ENCODE data around the gene MEN1. TPM values are rescaled to one million over a fixed set of nuclear protein-coding genes. Genes with fewer than 3 reads are reported as not detected.

The MEN1 gene
- total and polyA plus RNA-seq, 9 of the 15 experiments (the other 6 are each of a cell fraction or from before 2014, with no cell fraction given) = 3.4 to 57.2 (median 19.3) TPM

DNA sequence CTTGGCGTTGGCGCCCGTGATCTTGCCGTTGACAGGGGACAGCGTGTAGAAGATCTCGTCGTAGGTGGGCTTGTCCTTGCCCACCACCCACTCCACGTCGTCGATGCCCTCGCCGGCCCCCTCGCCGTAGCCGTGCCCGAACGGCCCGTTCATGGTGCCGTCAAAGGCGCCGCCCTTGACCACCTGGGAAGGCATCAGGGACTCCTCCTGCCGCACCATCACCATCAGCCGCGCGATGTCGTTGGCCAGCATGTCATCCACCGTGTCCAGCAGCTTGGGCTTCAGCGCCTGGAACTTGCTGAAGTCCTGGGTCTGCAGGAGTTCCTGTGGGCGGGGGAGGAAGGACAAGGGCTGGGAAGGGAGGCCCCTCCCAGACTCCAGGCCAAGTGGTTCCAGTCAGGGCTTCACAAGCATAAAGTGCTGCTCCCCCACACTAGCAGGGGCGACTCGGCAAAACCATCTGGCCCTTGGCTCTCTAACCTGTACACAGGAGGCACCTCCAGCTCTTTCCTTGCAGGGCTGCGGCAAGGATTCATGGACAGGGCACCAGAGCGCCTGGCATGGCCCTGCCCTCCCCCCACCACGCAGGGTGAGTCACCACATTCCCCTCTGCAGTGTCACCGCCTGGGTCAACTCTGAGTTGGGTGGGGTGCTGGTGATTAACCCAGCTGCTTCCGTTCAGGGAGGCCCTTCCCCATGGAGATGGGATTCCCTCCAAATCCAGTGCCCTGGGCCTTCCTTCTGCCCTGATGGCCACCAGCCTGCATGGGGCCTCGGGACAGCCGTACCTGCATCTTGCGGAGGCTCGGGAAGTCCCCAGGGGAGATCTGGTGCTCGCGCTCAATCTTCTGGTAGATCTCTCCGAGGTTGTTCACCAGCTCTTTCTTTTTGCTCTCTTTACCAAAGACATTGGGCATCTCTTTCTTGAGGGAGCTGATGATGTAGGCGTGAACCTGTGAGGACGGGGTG is 44.5 kb upstream of the MEN1 start:
- Histone ChIP-seq H2AFZ (ENCODE audit: low read depth, low read length) (peak overlapping the region; percentile 56; the same call in 1 of the 2 replicates), H3K79me2 (ENCODE audit: control insufficient read depth, insufficient read depth, low read length) (peaks cover 3% of the 10 kb centered on the region; the same call in 2 of the 3 replicates), H3K9ac (ENCODE audit: insufficient read depth in 1 of 2, low read depth in 2 of 2, low read length in 2 of 2) (peak overlapping the region; percentile 42 to 85; a peak in 3 of 4 replicates), H3K27ac (ENCODE audit: extremely low read depth, low read depth, low read length) (peak overlapping the region; percentile 70), H3K36me3 (ENCODE audit: control insufficient read depth, insufficient read depth, low read length) (peaks cover 57% of the 10 kb centered on the region; the same call in 2 of the 3 replicates), H3K9me1 (ENCODE audit: control insufficient read depth, insufficient read depth, low read length) (no peaks in the 10 kb centered on the region), H3K4me1 (replicated peaks in 1 of 2; ENCODE audit: control insufficient read depth in 2 of 2, insufficient read depth in 2 of 2, low read length in 2 of 2) (peaks cover 35 to 79% of the 10 kb centered on the region in 2 experiments), H3K9me3 (replicated peaks; ENCODE audit: control insufficient read depth, insufficient read depth, low read depth, low read length) (no peaks in the 10 kb centered on the region), H3K4me3 (no peak overlapping the region), H3K27me3 (ENCODE audit: control insufficient read depth in 2 of 2, insufficient read depth in 2 of 2, low read length in 2 of 2) (no peaks in the 10 kb centered on the region), H4K20me1 (replicated peaks; ENCODE audit: control insufficient read depth, insufficient read depth, low read length) (no peaks in the 10 kb centered on the region), H3K4me2 (ENCODE audit: insufficient read depth, low read length) (peak overlapping the region; percentile 53; the same call in 1 of the 2 replicates)
- in situ Hi-C loops (cut with MboI) (no loop called here), intact Hi-C loops (cut with micrococcal nuclease) (no loop called here)
- DNase-seq (ENCODE audit: extremely low read depth in 1 of 4, low spot score in 3 of 4) = peak; percentile 80 to 86 (median 83)
- BruUV-seq (replicated peaks) = no TSS peak
- CTCF ChIA-PET (ENCODE audit: low intra/inter-chr PET ratio) = no interaction called here
- POLR2A ChIA-PET = interaction anchor here (1.0 to 1.7 kb wide), 5 partner anchors 10 to 263 kb away, joined by 3 to 12 read pairs (median 4); partner anchors contain the start of genes CDC42BPG, EHD1 and ZNHIT2
- peak; percentile 96 for FAIRE-seq
- peak; percentile 85 for ATAC-seq
- 60% methylated on average over 32 of the region's 45 CpGs for WGBS (ENCODE audit: insufficient coverage, low coverage, missing lambda C conversion rate)
- no peak for TF ChIP-seq HDAC8 (tag; IDR thresholded peaks at IDR 0.05)
- TF ChIP-seq, protein P1, sequence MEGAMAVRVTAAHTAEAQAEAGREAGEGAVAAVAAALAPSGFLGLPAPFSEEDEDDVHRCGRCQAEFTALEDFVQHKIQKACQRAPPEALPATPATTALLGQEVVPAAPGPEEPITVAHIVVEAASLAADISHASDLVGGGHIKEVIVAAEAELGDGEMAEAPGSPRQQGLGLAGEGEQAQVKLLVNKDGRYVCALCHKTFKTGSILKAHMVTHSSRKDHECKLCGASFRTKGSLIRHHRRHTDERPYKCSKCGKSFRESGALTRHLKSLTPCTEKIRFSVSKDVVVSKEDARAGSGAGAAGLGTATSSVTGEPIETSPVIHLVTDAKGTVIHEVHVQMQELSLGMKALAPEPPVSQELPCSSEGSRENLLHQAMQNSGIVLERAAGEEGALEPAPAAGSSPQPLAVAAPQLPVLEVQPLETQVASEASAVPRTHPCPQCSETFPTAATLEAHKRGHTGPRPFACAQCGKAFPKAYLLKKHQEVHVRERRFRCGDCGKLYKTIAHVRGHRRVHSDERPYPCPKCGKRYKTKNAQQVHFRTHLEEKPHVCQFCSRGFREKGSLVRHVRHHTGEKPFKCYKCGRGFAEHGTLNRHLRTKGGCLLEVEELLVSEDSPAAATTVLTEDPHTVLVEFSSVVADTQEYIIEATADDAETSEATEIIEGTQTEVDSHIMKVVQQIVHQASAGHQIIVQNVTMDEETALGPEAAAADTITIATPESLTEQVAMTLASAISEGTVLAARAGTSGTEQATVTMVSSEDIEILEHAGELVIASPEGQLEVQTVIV (CRISPR knock-in tag; IDR thresholded peaks at IDR 0.05; ENCODE audit: borderline replicate concordance) = no peak
- TF ChIP-seq, protein P2, sequence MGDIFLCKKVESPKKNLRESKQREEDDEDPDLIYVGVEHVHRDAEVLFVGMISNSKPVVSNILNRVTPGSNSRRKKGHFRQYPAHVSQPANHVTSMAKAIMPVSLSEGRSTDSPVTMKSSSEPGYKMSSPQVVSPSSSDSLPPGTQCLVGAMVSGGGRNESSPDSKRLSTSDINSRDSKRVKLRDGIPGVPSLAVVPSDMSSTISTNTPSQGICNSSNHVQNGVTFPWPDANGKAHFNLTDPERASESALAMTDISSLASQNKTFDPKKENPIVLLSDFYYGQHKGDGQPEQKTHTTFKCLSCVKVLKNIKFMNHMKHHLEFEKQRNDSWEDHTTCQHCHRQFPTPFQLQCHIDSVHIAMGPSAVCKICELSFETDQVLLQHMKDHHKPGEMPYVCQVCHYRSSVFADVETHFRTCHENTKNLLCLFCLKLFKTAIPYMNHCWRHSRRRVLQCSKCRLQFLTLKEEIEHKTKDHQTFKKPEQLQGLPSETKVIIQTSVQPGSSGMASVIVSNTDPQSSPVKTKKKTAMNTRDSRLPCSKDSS (IDR thresholded peaks at IDR 0.05; ENCODE audit: low read depth, partially characterized antibody) = no peak
- peak; percentile 77 for TF ChIP-seq CBFA2T3 (IDR thresholded peaks at IDR 0.05)
- TF ChIP-seq, protein P3, sequence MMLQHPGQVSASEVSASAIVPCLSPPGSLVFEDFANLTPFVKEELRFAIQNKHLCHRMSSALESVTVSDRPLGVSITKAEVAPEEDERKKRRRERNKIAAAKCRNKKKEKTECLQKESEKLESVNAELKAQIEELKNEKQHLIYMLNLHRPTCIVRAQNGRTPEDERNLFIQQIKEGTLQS (IDR thresholded peaks at IDR 0.05) = peak; percentile 100
- TF ChIP-seq, protein P3 (CRISPR knock-in tag; conservative IDR thresholded peaks at IDR 0.05) = peak; percentile 99
- TF ChIP-seq L3MBTL2 (IDR thresholded peaks at IDR 0.05) = 0 out of 2 replicates have a peak, but pooled peaks have one; percentile 33
- peak; percentile 96 for TF ChIP-seq TAF9B (IDR thresholded peaks at IDR 0.05; ENCODE audit: partially characterized antibody)
- TF ChIP-seq, protein P4, sequence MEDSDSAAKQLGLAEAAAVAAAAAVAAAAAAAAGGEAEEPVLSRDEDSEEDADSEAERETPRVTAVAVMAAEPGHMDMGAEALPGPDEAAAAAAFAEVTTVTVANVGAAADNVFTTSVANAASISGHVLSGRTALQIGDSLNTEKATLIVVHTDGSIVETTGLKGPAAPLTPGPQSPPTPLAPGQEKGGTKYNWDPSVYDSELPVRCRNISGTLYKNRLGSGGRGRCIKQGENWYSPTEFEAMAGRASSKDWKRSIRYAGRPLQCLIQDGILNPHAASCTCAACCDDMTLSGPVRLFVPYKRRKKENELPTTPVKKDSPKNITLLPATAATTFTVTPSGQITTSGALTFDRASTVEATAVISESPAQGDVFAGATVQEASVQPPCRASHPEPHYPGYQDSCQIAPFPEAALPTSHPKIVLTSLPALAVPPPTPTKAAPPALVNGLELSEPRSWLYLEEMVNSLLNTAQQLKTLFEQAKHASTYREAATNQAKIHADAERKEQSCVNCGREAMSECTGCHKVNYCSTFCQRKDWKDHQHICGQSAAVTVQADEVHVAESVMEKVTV (CRISPR knock-in tag; IDR thresholded peaks at IDR 0.05) = no peak
- no peak for TF ChIP-seq CHD4 (IDR thresholded peaks at IDR 0.05; ENCODE audit: insufficient read depth, insufficient replicate concordance, low read depth, low read length, poor library complexity, severe bottlenecking)
- no peak for TF ChIP-seq RFX7 (CRISPR knock-in tag; IDR thresholded peaks at IDR 0.05)
- no peak for TF ChIP-seq U2AF2 (optimal IDR thresholded peaks at IDR 0.05; ENCODE audit: low read depth, low read length)
- peak; percentile 58 to 77; a peak in 3 of 4 replicates for TF ChIP-seq TRIM24 (IDR thresholded peaks at IDR 0.05)
